Measurements from ENCODE around the gene PDHX. TPM values are rescaled to one million over a fixed set of nuclear protein-coding genes. Genes with fewer than 3 reads are reported as not detected.

The PDHX gene
- total and polyA plus RNA-seq, 9 donors, result 11.8 to 45.2 (median 24.0) TPM

- TF ChIP-seq CTCF (IDR thresholded peaks at IDR 0.05), result no peak
- TF ChIP-seq EP300 (IDR thresholded peaks at IDR 0.05), result no peak
- TF ChIP-seq POLR2A (IDR thresholded peaks at IDR 0.05), result no peak
- 10 to 14% (median 10%) methylated on average over 23 of the region's 23 CpGs for WGBS, 3 donors
- Histone ChIP-seq H3K4me1 (ENCODE audit: insufficient read depth) (peaks cover 5% of the 10 kb centered on the region), H3K36me3 (no peaks in the 10 kb centered on the region), H3K27me3 (no peaks in the 10 kb centered on the region), H3K4me3 (peak overlapping the region; percentile 83), H3K9me3 (no peaks in the 10 kb centered on the region), H3K27ac (peak overlapping the region; percentile 67 to 97)
- DNase-seq, result no peak
- intact Hi-C loops (cut with DNase I), result no loop called here
Observed at GRCh38 chr11:34916843-34917770, 689 bp downstream of the PDHX start.

- TF ChIP-seq POLR2A (IDR thresholded peaks at IDR 0.05) (no peak), EP300 (IDR thresholded peaks at IDR 0.05) (no peak), CTCF (IDR thresholded peaks at IDR 0.05) (no peak)
- no peak overlapping the region for H3K4me3 ChIP-seq
- H3K36me3 ChIP-seq, result no peaks in the 10 kb centered on the region
- WGBS, 3 donors, result 94 to 98% (median 96%) methylated on average over 4 of the region's 4 CpGs
- DNase-seq, result no peak
- no peak overlapping the region for H3K27ac ChIP-seq
- no peaks in the 10 kb centered on the region for H3K9me3 ChIP-seq
- no peaks in the 10 kb centered on the region for H3K27me3 ChIP-seq
- peaks cover 5% of the 10 kb centered on the region for H3K4me1 ChIP-seq (ENCODE audit: insufficient read depth)
- intact Hi-C loops (cut with DNase I), result loop anchor here in 3 of 4 donors (5.0 to 10.0 kb wide), 4 partner anchors 316 to 564 kb away; no protein-coding TSS in a partner anchor
Observed at GRCh38 chr11:34921156-34921555, 4.7 kb downstream of the PDHX start.

- WGBS, 3 donors, result 10 to 15% (median 14%) methylated on average over 3 of the region's 3 CpGs
- no peak for DNase-seq
- intact Hi-C loops (cut with DNase I), result loop anchor here (5.0 to 10.0 kb wide), 5 partner anchors 313 to 560 kb away; no protein-coding TSS in a partner anchor
- no peaks in the 10 kb centered on the region for H3K27me3 ChIP-seq
- no peak overlapping the region for H3K4me3 ChIP-seq
- H3K9me3 ChIP-seq, result no peaks in the 10 kb centered on the region
- H3K4me1 ChIP-seq (ENCODE audit: insufficient read depth), result no peaks in the 10 kb centered on the region
- no peaks in the 10 kb centered on the region for H3K36me3 ChIP-seq
- no peak overlapping the region for H3K27ac ChIP-seq
- no peak for TF ChIP-seq CTCF (IDR thresholded peaks at IDR 0.05)
- TF ChIP-seq EP300 (IDR thresholded peaks at IDR 0.05), result no peak
Observed at GRCh38 chr11:34924714-34925113, 8.3 kb downstream of the PDHX start.

GRCh38 chr11:34926101-34926830 lies 9.8 kb downstream of the PDHX start:
- intact Hi-C loops (cut with DNase I), result loop anchor here (5.0 to 10.0 kb wide), 4 partner anchors 459 to 559 kb away; no protein-coding TSS in a partner anchor
- TF ChIP-seq POLR2A (IDR thresholded peaks at IDR 0.05), result no peak
- peak; percentile 34 to 72 (median 60) for TF ChIP-seq CTCF (IDR thresholded peaks at IDR 0.05)
- Histone ChIP-seq H3K27ac (no peak overlapping the region), H3K4me3 (no peak overlapping the region), H3K4me1 (ENCODE audit: insufficient read depth) (no peaks in the 10 kb centered on the region), H3K9me3 (no peaks in the 10 kb centered on the region), H3K36me3 (no peaks in the 10 kb centered on the region), H3K27me3 (no peaks in the 10 kb centered on the region)
- no peak for DNase-seq
- 2 to 3% (median 3%) methylated on average over 2 of the region's 2 CpGs for WGBS, 3 donors

Measured in ovary (tissue), 9 donors.